Stimulated activated CD4-positive, alpha-beta T cell treated with anti-CD3 and anti-CD28 coated beads, TNF-alpha, amount 100 ng/mL, for 48 hours (primary cell): ENCODE results near the gene C11orf24.

Experiments
- DNase-seq, 3 donors: peaks; one replicate each; pipeline ENCODE4 v3.0.0-alpha.2; 2020; ENCODE audit warnings: low read depth in 3 of 3

C11orf24 gene

DNA sequence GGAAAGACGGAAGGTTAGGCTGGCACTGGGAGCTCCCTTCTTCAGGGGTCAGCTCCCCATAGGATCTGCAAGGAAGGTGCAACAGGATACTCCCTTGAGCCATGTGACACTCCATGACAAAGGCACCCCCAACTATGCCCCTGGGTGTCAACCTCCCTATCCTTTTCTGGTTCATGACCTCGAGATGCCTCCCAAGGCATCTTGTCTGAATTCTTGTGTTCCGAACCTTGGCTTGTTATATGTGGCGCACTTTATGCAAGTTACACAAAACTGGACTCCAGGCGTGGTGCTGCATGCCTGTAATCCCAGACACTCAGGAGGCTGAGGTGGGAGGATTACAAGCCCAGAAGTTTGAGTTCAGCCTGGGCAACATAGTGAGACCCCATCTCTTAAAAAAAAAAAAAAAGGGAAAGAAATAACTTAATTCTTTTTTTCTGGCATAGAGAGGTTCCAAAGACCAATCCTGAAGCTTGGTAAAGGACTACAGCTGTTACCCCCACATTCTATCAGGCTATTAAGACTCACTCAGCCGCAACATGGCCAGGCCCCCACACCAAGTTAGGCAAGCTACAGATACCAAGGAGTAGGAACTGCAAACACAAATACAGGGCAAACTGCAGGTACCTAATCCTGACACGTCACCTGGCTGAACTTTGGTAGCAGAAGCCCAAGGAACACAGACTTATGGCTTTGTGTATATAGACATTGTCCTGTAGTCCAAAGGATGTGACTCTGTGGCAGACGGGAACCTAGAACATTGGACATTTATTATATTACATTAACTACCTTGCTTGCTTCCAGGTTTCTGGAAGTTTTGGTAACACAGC, 1.4 kb downstream of the C11orf24 start:
- no peak for DNase-seq

DNA sequence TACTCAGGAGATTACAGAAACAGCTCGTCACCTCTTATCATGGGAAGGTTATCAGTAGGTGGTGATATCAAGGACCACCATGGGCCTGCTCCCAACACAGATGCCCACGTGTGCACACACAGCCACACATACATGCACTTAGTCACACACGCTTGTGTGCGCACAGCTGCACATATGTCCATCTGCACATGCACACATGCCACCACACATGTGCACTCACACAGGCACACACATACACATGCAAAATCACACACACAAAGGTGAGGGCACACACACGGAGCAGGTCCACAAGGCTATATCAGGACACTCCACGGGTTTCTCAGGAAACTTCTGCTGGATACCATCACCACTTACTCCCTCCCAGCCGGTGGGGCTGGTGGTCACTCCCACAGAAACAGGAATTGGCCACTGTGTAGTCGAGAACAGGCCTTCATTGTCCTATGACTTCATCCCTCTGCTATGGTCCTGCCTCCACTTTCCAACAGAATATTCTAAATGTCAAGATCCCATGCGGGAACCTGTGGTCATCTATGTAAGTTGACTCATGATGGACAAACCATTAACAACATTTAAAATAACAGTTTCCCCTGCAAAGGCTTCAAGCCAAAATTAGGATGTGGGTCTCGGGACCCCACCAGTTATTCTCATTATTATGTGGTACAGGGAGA, 2.2 kb downstream of the C11orf24 start:
- no peak for DNase-seq

GRCh38 chr11:68267881-68268240, 3.9 kb downstream of the C11orf24 start:
- no peak for DNase-seq

DNA sequence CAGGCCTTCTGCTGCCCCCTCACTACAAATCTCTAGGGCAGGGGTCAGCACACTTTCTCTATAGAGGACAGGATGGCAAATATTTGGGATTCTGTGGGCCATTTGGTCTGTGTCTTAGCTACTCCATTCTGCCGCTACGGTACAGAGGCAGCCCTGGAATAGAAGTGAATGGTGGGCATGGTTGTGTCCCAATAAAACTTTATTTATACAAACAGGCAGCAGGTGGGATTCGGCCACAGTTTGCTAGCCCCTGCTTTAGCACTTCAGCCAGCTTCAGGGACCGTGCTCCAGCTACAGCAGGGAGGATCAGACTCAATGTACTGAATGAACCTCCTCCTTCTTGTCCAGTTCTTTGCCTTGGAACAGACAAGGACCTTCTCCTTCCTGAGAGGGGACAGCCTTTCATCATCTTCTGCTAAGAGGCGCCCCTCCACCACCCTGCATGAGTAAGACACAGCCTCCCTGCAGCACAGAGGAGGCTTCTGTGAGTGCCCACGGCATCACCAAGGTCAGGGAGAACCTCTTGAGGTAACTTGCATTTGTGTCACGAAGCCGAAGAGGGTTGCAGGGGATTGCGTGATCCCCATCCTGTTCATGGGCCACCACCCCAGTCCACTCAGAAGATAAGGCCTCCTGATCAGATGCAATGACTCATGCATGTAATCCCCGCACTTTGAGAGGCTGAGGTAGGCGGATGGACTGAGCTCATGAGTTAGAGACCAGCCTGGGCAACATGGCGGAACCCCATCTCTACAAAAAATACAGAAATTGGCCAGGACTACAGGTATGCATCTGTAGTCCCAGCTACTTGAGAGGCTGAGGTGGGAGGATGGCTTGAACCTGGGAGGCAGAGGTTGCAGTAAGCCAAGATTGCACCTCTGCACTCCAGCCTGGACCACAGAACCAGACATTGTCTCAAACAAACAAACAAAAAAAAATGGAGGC, 4.6 kb downstream of the C11orf24 start:
- no peak for DNase-seq

DNA sequence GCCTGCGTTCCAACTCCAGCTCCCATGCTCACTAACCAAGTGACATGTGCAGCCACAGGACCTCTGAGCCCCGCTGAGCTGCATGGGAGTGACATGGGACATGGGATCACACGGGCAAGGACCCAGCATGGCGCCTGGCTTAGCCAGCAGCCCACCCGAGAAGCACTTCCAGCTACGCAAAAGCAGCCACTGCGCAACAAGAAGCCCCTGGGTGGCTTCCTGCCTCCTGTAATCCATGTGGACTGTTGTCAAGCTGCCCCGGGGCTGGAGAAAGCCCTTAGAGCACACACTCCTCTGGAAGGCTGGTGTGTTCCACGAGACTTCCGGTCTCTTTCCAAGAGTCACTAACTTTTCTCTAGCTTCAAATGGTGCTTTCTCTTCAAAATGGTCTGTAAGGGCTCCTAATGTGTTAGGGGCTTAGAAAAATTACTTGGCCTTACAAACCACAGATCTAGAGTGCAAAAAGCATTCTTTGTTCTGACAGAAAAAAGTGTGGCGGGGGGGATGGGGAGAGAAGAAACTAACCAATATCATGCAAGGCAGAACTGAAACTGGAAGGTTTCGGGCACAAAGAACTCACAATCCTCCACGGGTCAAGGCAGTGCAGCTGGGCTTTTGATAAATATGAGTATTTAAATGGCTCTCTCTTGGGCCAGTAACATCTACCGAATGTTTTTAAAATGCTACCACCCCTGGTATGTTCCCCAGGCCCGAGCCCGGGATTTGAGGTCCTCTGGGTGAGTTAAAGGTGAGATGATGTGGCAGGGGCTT, 5.5 kb downstream of the C11orf24 start:
- DNase-seq: no peak

DNA sequence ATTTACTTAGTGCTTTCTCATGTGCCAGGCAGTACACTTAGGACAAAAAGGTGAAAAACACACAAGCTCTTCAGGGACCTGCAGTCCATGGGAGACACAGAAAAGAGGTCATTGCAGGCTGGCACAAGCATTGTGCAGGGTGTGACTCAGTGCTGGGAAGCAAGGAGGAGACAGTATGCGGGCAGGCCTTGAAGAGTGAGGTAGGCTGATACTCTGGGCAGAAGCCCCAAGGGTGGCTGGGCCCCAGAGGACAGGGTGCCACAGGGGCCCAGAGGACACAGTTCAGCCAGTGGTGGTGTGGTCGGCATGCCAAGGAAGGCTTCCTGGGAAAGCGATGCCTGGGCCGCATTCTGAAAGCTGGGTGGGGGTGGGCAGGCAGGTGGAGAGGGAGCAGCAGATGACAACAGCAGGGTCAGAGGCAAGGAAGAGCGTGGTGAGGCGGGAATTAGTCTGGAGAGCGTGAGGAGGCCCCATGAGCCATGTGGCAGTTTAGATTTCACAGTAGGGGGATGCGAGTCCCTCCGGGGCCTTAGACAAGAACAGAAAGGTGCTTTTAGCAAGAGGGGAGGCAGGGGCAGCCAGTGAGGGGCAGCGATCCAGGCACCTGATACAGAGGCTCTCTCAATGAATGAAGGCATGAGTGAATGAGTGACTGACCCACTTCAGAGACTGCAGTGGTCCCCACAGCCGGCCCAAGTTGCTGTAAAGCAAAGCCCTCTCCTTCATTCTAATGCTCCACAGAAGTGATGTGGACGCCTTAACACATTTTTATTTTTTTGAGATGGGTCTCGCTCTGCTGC, 6.8 kb downstream of the C11orf24 start:
- DNase-seq: no peak

DNA sequence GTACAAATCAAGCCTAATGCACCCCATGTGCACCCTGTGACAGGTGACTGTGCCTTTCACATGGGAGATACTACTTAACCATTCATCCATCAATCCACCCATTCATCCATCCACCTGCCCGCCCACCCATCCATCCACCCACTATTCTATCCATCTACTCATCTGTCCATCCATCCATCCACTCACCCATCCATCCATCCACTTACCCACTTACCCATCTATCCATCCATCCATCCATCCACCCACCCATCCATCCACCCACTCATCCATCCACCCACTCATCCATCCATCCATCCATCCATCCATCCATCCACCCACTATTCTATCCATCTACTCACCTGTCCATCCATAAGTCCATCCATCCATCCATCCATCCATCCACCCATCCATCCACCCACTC, 7.5 kb downstream of the C11orf24 start:
- DNase-seq: no peak

GRCh38 chr11:68263444-68264035, 8.2 kb downstream of the C11orf24 start:
- DNase-seq: no peak

DNA sequence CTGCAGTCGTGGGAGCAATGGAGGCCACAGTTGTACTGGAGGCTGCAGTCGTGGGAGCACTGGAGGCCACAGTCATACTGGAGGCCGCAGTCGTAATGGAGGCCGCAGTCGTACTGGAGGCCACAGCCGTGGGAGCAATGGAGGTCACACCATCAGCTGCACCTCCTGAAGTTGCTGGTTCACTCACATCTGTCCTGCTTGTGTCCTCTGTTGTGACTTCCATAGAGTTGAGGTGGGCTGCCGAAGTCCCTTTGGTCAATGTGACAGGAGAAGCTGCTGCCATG, 9.3 kb downstream of the C11orf24 start:
- DNase-seq: no peak

- DNase-seq: no peak
Measured at GRCh38 chr11:68261749-68262543, 9.8 kb downstream of the C11orf24 start.

- DNase-seq: no peak
Measured at GRCh38 chr11:68261006-68261405, 10.8 kb downstream of the C11orf24 start.

DNA sequence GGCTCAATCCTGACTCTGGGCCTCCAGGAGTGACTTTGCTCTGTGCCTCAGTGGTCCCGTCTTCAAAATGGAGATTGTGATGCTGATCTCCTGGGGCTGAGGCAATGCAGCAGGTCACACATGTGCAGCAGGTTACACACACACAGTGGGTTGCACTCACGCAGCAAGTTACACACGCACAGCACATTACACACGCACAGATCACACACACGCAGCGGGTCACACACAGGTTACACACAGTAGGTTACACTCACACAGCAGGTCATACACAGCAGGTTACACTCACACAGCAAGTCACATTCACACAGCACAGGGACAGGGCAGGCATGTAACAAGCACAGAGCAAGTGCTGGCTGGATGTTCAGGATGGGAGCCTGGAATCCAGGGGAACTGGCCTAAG, 11.3 kb downstream of the C11orf24 start:
- DNase-seq: no peak

- no peak for DNase-seq
Measured at GRCh38 chr11:68259122-68259959, 12.4 kb downstream of the C11orf24 start.

GRCh38 chr11:68258363-68258765, 13.4 kb downstream of the C11orf24 start:
- no peak for DNase-seq

DNA sequence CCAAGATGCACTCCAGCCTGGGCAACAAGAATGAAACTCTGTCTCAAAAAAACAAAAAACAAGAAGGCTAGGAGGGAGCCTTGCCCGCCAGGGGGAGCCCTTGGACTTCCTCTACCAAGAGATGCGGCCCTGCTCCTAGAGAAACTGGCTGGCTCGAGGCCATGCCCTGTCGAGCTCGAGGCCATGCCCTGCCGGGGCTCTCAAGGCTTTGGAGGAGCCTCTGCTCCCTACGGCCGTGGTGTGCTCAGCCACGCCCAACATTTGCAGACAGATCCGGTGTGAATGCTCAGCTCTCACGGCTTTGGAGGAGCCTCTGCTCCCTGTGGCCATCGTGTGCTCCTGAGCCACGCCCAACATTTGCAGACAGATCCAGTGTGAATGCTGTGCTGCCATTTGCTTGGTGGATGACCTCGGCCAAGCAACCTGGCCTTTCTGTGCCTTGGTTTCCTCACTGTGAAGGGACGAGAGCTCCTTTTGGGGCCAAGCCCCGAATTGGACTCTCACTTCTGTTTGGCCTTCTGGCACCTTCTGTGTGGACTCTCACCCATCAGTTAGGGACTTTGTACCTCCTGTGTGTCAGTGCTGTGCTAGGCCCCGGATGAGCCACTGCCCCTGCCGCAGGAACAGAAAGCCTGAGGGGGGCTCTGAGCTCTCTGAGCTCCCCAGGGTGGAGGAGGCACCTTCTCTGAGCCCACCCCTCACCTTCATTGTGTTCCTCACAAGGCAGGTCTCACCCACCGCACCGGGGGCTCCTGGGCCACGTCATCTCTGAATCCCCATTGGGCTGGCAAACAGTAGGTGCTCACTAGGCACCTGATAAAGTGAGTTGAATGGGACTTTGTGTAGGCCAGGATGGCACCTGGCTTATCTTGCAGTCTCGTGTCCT, 14.1 kb downstream of the C11orf24 start:
- peak; percentile 83 to 96 (median 90) for DNase-seq

- DNase-seq: no peak
Measured at GRCh38 chr11:68256331-68256741, 15.4 kb downstream of the C11orf24 start.

DNA sequence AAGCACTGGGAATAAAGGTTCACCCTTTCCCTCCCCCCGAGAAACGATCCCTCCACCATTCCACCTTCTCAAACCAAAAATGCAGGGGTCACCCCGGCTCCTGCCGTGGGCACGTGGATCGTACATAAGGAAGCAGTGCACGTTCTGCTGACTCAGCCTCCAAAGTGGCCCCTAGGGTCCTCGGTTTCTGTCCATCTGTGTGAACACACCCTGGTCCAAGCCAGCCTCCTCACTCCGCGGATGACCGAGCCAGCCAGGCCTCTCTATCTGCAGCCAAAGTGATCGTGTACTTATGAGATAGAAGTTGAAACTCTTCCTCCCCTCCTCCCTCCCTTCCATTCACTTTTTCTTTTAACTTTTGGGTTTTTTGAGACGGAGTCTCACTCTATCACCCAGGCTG, 16.2 kb downstream of the C11orf24 start:
- no peak for DNase-seq

- DNase-seq: no peak
Measured at GRCh38 chr11:68254421-68254820, 17.4 kb downstream of the C11orf24 start.
